HepG2 (cell line): ENCODE data around the gene ABCC2.

ENCODE experiments used
- BRD4 ChIP-seq: sonication (generic); formaldehyde crosslinking; IDR thresholded peaks from 2 replicates; pipeline ENCODE4 v1.4.0; 2020; ENCODE audit warnings: missing genetic modification reagents
- CHD4 ChIP-seq: fragments of 200-600 bp; sonication (generic); IDR thresholded peaks from 2 replicates; pipeline ENCODE4 v1.7.0; 2017; ENCODE audit warnings: mild to moderate bottlenecking, low read length, borderline replicate concordance
- CTCF ChIP-seq: sonication (generic); formaldehyde crosslinking; IDR thresholded peaks from 2 replicates; pipeline ENCODE4 v1.5.0; 2020; ENCODE audit warnings: mild to moderate bottlenecking, missing genetic modification reagents, moderate library complexity
- KDM1A ChIP-seq: IDR thresholded peaks from 2 replicates; pipeline ENCODE4 v1.6.1; 2016; ENCODE audit warnings: missing compliant biosample characterization
- POLR2AphosphoS2 ChIP-seq: IDR thresholded peaks from 2 replicates; pipeline ENCODE4 v1.6.1; 2011; ENCODE audit warnings: low read depth, low read length, improper control_type of control experiment
- RAD21 ChIP-seq: fragments of 450-650 bp; formaldehyde crosslinking; IDR thresholded peaks from 2 replicates; pipeline ENCODE4 v1.5.0; 2020; ENCODE audit warnings: mild to moderate bottlenecking
- RFX5 ChIP-seq: IDR thresholded peaks from 2 replicates; pipeline ENCODE4 v1.6.1; 2011; ENCODE audit warnings: low read depth, low read length, improper control_type of control experiment
- SMAD1 ChIP-seq: sonication (generic); formaldehyde crosslinking; IDR thresholded peaks from 2 replicates; pipeline ENCODE4 v1.4.0; 2020; ENCODE audit warnings: missing genetic modification reagents, low read depth, mild to moderate bottlenecking, borderline replicate concordance
- SRF ChIP-seq: IDR thresholded peaks from 2 replicates; pipeline ENCODE4 v1.6.1; 2011; ENCODE audit warnings: mild to moderate bottlenecking, low read depth, low read length, moderate library complexity
- ZBTB49 ChIP-seq: sonication (generic); formaldehyde crosslinking; IDR thresholded peaks from 2 replicates; pipeline ENCODE4 v1.4.0; 2020; ENCODE audit warnings: missing genetic modification reagents, borderline replicate concordance
- ZNF142 ChIP-seq: sonication (generic); formaldehyde crosslinking; IDR thresholded peaks from 2 replicates; pipeline ENCODE4 v1.4.0; 2020; ENCODE audit warnings: missing genetic modification reagents
- ZNF263 ChIP-seq: sonication (generic); formaldehyde crosslinking; IDR thresholded peaks from 2 replicates; pipeline ENCODE4 v1.4.0; 2020; ENCODE audit warnings: missing genetic modification reagents

- TF ChIP-seq SRF, result no peak
- no peak for TF ChIP-seq RFX5
- TF ChIP-seq POLR2AphosphoS2, result no peak
- no peak for TF ChIP-seq KDM1A (CRISPR knock-in tag)
- no peak for TF ChIP-seq CTCF (CRISPR knock-in tag)
- no peak for TF ChIP-seq CHD4
- no peak for TF ChIP-seq SMAD1 (CRISPR knock-in tag)
- TF ChIP-seq RAD21 (CRISPR knock-in tag), result no peak
- TF ChIP-seq ZNF142 (CRISPR knock-in tag), result no peak
- TF ChIP-seq BRD4 (CRISPR knock-in tag), result no peak
- no peak for TF ChIP-seq ZBTB49
- TF ChIP-seq ZNF263 (CRISPR knock-in tag), result no peak
Observed at GRCh38 chr10:99791831-99792230, 9.4 kb downstream of the ABCC2 start.
